ENCODE results near the gene SSBP3.
"Not testable (repeated sequence)": the region's sequence is repeated elsewhere in the genome, so short reads cannot be mapped to it uniquely, and the experiment has no call there.

Gene SSBP3

GRCh38 chr1:54239035-54239383 lies 167.2 kb downstream of the SSBP3 start:
- no peak for DNase-seq

- DNase-seq: no peak
Measured at GRCh38 chr1:54238353-54239034, 167.7 kb downstream of the SSBP3 start.

- no peak for DNase-seq
Measured at GRCh38 chr1:54237586-54237985, 168.6 kb downstream of the SSBP3 start.

GRCh38 chr1:54234284-54234683 lies 171.9 kb downstream of the SSBP3 start:
- no peak for DNase-seq

- DNase-seq: not testable (repeated sequence)
Measured at GRCh38 chr1:54233196-54233595, 173.0 kb downstream of the SSBP3 start.

GRCh38 chr1:54230507-54231339 lies 175.5 kb downstream of the SSBP3 start:
- DNase-seq: no peak

- DNase-seq: peak; percentile 34
Measured at GRCh38 chr1:54229281-54229891, 176.8 kb downstream of the SSBP3 start.

GRCh38 chr1:54228638-54229079 lies 177.5 kb downstream of the SSBP3 start:
- no peak for DNase-seq

- DNase-seq: no peak
Measured at GRCh38 chr1:54227891-54228310, 178.3 kb downstream of the SSBP3 start.

- no peak for DNase-seq
Measured at GRCh38 chr1:54227091-54227602, 179.0 kb downstream of the SSBP3 start.

GRCh38 chr1:54225986-54226559 lies 180.1 kb downstream of the SSBP3 start:
- no peak for DNase-seq

- no peak for DNase-seq
Measured at GRCh38 chr1:54225378-54225777, 180.8 kb downstream of the SSBP3 start.

- DNase-seq: no peak
Measured at GRCh38 chr1:54224233-54224632, 182.0 kb downstream of the SSBP3 start.

- DNase-seq: no peak
Measured at GRCh38 chr1:54223441-54224202, 182.6 kb downstream of the SSBP3 start.

- DNase-seq: no peak
Measured at GRCh38 chr1:54222711-54223110, 183.5 kb downstream of the SSBP3 start.

- peak; percentile 36 for DNase-seq
Measured at GRCh38 chr1:54221867-54222484, 184.2 kb downstream of the SSBP3 start.

- DNase-seq: no peak
Measured at GRCh38 chr1:54221113-54221834, 184.9 kb downstream of the SSBP3 start.

- DNase-seq: peak; percentile 45
Measured at GRCh38 chr1:54220004-54220811, 186.0 kb downstream of the SSBP3 start.

GRCh38 chr1:54219688-54220003 lies 186.5 kb downstream of the SSBP3 start:
- DNase-seq: no peak

GRCh38 chr1:54218883-54219687 lies 187.1 kb downstream of the SSBP3 start:
- no peak for DNase-seq
